HG03064 (cell line): ENCODE data around the gene PIK3C2G.

ENCODE experiments used
- ATAC-seq: cut with Tn5 transposase; IDR thresholded peaks from one replicate; pipeline ENCODE4 v1.9.1; 2021; ENCODE audit warnings: low read depth; ENCODE audit not compliant: unreplicated experiment

PIK3C2G gene

DNA sequence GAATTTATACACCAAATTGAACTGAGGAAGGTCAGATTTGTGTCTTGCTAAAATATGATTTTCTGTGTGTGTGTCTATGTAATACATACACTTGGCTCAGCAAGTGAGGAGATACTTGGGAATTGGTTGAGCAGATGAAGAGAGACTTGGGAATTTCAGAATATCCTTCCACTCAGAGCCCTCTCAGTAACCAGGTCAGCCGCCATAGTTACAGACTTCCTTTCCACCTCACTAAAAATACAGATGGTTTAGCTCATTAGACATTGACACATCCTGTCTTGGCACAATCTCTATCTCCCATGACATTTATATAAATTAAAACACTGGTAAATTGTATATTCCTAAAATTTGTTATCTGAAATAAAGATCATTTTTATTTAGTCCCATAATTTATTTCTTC lies 15.9 kb downstream of the PIK3C2G start:
- ATAC-seq, result no peak

DNA sequence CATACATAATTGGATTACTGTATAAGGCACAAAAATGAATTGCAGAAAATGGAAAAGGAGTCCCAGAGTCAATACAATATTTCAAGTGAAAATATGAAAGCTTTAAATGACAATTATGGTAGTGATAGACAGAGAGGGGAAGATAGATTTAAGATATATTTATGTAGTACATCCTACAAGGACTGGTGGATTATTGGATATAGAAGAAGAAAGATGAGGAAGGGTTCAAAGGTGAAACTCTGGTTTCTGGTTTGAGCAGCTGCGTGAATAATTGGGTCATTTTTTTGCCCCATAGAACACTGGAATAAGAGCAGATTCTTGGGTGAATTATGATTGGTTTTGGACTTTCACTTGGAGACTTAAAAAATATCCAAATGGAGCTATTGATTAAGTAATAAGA lies 19.4 kb downstream of the PIK3C2G start:
- no peak for ATAC-seq

DNA sequence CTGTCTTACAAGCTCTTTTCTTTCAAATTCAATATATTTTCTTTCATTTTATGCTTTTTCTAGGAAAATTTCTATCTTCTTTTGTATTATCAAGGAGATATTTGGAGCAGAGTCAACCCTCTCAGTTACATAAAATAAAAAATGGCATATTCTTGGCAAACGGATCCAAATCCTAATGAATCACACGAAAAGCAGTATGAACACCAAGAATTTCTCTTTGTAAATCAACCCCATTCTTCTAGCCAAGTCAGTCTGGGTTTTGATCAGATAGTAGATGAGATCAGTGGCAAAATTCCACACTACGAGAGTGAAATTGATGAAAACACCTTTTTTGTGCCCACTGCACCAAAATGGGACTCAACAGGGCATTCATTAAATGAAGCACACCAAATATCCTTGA lies 20.6 kb downstream of the PIK3C2G start:
- no peak for ATAC-seq

DNA sequence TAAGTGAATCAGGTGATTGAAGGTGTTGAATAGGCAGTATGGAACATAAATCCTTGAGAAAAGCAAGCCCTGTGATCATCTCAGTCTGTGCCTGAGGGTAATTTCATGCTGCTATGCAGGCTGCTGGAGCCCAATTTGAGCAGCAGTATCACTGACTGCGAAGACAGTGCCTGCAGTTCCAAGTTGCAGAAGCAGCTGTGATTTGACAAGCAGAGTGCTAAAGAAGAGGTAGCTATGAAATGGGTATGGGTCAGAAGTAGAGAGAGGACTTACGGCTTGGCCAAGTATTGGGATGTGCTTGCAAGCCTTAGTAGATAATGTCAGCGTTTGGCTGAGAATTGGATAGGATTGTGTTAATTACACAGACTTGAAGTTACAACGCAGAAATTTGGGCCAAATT lies 22.5 kb downstream of the PIK3C2G start:
- ATAC-seq, result no peak

DNA sequence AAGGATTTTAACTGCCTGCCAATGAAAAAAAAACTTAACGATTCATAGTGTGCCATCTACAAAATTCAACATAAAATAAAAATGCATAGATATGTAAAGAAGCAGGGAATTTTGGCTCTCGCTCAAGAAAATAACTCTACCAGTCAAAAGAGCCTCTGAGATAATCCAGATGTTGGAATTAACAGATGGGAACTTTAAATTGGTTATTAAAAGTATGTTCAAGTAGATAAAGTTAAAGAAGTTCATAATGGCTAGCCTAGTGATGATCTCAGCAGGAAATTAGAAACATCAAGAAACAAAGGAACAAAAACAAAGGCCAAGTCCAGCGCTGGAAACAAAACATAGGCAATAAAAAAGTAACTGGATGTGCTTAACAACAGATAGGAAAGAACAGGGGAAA lies 23.1 kb downstream of the PIK3C2G start:
- no peak for ATAC-seq

DNA sequence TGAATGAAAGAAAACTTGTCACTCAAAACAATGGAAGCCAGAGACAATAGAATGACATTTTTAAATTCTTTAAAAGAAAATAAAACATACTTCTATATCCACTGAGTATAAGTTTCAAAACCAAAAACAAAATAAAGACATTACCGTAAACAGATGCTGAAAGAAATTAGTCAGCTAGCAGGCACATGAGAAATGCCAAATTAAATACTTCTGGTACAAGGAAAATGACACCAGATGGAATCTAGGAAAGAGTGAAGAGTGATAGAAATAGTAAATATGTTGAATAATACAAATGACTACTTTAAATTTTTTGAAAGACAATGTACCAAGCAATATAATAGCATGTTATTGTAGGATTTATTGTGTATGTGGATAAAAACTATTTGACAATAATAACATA lies 23.8 kb downstream of the PIK3C2G start:
- ATAC-seq, result no peak

DNA sequence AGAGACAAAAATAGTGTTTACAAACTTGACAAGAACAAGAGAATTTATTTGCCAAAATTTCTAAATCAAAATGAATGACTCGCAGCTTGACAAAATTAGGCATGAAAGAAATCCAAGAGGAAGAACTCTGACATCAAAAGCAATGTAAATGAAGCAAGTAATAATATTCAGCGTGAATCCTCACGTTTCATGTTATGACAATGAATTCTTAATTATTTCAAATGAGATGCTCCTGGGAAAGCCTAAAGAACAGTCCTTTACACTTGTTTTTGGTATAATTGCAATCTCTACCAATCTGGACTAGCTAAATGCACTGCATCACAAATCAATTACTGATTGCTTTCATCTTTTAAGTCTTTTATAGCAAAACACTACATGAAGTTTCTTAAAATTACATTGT lies 29.1 kb downstream of the PIK3C2G start:
- ATAC-seq, result no peak

DNA sequence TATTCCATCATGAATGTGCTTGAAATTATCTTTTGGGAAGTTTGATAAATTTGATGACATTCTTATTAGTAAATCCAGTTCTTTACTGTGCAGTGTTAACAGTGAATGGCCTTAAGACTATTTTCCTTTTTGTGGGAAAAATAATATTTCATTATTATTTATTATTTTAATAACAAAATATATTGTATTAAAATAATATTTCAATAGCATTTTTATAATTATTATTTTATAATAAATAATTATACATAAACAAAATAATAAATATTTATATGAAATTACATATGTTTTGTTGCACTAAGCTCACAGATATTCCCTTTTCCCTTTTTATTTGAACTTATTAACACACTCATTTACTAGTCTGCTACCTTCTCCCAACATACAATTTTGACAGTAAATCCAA lies 33.6 kb downstream of the PIK3C2G start:
- no peak for ATAC-seq

DNA sequence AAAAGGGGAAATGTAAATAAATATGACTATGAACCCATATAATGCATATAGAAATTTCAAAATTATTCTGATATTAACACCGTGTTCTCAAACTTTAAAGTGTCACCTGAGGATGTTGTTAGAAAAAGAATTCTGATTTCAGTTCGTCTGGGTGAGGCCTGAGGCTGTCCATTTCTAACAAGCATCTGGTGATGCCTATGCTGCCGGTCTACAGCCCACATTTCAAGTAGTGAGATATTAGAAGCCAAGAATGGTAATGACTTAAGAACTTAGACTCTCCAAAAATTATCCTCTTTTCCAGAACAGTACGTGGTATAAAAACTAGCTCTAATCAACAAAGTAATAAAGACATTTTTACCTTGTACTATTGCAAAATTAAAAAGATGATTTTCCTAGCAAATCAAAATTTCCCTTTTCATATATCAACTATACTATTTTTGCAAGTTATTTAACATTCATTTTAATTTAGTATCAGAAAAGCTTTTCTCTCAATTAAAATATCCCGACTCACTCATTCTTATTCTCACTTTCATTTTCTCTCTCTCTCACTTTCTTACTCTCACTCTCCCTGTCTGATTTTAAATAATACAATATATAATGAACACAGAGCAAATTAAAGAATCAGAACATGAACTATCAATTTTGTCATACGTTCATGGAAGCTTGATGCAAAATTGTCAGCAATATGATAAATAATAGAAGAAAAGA lies 35.0 kb downstream of the PIK3C2G start:
- no peak for ATAC-seq

DNA sequence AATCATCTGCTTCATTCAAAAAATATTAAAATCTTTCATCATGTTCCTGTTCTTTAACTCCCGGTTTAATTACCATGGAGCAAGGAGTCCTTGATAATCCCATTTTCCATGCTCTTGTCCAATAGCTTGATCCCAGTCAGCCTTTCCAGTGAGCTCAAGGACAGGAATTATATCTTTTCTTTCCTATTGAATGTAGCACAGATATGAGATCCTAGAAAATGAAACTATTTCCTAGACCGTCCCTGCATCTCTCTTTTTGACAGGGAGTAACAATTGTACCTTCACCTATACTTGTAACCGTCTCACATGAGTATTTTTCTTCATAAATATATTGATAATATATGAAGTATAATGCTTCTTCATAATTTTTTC lies 35.6 kb downstream of the PIK3C2G start:
- ATAC-seq, result no peak

DNA sequence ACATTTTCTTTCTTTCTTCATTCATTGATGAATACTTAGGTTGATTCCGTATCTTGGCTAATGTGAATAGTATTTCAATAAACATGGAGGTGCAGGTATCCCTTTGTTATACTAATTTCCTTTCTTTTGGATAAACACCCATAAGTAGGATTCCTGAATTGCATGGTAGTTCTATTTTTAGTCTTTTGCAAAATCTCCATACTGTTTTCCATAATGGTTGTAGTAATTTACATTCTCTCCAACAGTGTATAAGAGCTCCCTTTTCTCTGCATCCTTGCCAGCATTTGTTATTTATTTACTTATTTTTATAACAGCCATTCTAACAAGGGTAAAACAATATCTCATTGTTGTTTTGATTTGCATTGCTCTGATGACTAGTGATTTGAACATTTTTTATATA lies 36.6 kb downstream of the PIK3C2G start:
- ATAC-seq, result no peak

DNA sequence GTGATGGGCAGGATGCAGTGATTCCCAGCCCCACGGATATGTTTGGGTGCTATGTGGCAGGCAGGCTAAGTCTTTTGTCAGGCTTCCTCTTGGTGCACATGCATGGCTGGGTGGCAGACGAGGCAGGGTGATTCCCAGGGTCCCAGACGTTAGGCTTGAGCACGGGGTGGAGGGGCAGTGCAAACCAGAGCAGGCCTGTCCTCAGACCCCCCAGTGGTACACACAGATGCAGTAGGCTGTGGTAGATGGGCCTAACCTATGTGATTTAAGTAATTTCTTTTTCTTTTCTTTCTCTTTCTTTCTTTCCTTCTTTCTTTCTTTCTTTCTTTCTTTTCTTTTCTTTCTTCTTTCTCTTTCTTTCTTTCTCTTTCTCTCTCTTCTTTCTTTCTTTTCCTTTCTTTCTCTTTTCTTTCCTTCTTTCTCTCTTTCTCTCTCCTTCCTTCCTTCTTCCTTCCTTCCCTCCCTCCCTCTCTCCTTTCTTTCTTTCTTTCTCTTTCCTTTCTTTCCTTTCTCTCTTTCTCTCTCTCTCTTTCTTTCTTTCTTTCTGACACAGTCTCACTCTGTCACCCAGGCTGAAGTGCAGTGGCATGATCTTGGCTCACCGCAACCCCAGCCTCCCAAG lies 41.6 kb downstream of the PIK3C2G start:
- no peak for ATAC-seq

DNA sequence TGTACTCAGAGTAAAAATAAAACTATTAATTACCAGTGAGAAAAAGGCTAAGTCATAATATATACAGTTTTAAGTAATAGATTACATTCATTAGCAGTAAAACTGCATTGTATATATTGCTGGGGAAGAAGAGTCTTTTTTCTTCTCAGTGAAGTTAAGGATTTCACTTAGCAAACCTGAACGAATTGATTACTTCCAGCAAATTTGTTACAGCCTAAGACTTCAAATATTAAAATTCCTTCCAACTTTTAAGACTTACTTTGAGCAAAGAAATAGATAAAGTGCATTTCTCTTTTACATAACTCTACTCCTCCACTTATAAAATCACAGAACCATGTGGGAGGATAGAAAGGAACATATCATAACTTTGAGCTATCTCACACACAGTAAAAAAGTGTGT lies 43.3 kb downstream of the PIK3C2G start:
- no peak for ATAC-seq

DNA sequence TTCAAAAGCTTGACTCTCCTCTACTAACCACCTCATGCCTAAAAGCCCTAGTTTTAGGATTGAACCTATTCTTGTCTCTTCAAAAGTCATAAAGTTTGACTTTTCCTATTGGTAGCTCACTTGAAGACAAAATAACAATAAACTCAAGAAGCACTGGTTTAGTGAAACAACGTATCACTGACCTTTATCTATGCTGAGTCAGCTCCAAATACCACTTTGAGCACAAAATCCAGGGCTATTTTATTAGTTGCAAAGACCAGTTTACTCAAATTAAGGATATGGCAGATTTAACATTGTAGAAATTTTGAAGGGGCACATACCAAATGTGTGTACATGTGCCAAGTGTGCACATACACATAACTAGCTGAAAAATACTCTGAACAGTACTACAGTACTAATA lies 45.0 kb downstream of the PIK3C2G start:
- no peak for ATAC-seq

DNA sequence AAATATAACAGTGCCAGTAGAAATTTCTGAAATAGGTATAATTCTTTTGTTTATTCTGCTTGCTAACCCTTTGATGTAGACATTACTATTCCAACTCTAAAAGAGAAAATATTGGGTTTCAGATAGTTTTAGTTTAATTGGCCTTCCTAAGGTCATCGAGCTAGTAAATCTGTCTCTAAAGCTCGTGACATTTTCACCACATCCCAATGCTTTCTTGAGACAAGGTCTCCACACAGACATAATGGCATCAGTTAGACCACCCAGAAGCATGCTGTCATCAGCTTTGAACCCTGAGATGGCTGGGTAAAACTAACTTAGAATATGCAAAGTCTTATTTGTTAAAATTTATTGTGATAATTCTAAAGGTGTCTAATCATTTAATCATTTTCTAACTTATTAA lies 52.0 kb downstream of the PIK3C2G start:
- ATAC-seq, result no peak

DNA sequence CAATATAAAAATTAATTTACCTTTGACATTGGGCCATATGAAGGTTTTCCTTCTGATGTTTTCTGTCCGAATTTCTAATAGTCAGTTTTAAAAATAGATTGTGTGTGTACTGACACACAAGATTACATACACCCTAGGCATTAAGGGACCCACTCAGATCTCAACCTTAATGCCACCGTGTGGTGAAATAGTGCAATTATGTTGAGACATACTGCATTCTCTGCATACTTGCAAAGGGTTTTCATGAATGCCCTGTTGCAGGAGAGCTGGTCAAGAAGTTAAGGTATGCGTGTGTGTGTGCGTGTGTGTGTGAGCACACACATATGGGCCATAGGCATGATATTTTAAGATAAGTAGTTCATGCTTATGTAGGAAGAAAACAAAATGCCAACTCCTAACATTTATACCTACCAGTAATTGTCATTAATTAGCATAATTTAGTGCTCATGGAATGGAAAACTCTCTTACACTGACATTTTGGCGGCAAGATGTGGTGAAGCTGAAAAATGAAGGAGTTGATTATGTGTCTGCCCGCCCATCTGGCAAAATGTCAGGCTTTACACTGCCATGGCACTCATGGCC lies 58.8 kb downstream of the PIK3C2G start:
- no peak for ATAC-seq

DNA sequence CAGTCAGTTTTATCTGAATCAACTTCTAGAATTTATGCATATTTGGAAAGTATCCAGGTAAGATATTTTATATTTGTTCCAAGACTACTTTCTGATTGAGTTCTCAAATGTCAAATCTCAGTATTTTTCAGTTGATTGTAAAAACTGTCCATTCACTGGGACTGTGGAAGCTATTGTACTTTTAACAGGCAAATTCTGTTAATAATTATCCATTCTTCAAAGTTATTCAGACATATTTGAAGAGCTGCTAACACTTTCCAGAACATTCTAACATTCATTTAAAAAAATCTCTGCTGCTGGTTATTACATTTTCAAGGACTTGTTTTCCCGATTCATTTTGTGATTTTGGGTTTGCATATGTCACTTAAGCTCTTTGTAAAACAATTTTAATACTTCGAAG lies 59.7 kb downstream of the PIK3C2G start:
- ATAC-seq, result no peak

DNA sequence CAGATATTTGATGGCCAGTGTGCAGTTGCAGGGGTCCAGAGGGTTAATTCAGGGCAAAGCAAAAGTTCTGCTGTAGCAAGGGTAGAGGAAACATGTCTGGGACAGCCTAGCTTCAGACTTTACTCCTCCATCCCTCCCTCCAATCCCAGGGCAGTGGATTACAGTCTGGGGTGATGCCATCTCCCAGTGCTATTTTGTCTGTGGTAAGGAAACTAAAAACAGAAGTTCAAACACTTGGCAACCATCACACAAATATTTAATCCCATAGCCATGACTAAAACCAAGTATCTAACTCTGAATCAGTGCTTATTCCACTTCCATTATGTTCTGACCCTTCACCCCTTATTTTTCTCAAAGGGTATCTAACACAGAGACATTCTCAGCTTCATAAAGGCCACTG lies 61.8 kb downstream of the PIK3C2G start:
- ATAC-seq, result no peak

DNA sequence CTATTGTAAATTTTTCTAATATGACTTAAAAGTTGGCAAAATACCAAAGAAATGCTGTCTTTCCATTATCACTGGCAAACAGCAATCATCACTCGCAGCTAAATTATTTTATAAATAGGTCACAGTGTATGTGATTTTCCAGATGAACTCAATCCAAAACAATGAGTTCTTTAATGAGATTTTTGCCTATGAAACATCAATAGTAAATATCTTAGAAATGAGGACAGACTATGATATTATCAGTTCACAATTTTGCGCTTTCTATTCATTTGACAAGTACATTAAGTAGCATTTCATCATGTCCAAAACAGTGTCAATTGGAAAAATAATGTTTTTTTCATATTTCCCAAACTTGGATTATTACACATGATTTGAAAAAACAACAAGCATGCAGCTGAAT lies 65.7 kb downstream of the PIK3C2G start:
- no peak for ATAC-seq

DNA sequence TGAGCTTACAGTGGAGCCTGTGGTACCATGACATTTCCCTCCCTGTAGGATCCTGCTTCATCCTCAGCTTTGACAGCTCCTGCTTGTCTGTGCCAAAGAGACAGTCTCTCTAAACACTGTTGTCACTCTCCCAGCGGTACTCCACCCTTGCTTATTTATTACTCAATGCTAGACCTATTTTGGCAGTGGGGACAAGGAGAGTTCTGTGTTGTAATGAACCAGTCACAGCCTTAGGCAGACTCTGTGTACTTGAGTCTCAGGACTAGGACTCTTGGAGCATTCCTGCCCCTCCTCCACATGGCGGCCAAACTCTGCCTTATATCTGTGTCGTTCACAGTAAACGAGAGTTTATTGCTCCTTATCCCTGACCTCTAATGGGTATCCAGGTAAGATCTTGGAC lies 70.9 kb downstream of the PIK3C2G start:
- ATAC-seq, result no peak

DNA sequence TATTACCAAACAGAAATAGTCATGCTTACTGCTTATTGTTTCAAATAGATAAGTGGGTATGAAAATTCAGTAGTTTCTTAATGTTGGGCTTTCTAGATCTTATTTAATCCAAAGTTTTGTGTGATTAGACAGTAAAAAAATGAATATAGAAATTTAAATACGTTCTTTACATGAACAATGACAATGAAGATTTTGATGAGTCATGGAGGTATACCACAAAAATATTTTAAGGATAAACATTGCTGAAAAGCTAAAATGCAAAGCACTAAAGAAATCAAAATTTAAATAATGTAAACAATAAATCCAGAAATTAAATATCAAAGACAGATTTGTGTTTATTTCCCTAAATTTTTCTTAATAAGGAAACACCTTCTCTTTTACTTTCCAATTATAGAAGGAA lies 78.3 kb downstream of the PIK3C2G start:
- no peak for ATAC-seq

DNA sequence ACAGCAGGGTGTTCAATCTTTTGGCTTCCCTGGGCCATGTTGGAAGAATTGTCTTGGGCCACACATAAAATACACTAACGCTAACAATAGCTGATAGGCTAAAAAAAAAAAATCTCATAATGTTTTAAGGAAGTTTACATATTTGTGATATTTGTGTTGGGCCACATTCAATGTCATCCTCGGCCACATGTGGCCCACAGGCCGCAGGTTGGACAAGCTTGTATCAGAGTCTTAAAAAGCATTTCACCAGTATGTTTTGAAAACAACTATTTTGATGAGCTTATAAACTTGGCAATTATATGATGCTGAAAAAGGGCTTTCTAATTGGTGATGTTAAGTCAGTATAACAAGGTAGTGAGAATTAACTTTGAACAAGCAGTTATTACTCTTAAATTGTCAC lies 78.9 kb downstream of the PIK3C2G start:
- no peak for ATAC-seq
